IMR-90 (cell line): ENCODE results near the gene OR2K2. TPM values are rescaled to one million over a fixed set of nuclear protein-coding genes. Genes with fewer than 3 reads are reported as not detected.

ENCODE experiments used
- ATAC-seq: fragments of 200-7000 bp; cut with Tn5 transposase; 2 replicates; pipeline ENCODE4 v1.9.1; 2020; ENCODE audit warnings: low read depth, mild to moderate bottlenecking, moderate library complexity
- BruUV-seq: library from RNA; stranded (reverse); fragments of 400-500 nt; replicated peaks from 2 replicates; lab custom pipeline; 2021; lab: Mats Ljungman, UMichigan
- CTCF ChIA-PET: fragments of 300-600 bp; formaldehyde crosslinking; extraction: SDS; loops from one replicate; lab custom pipeline; 2021; ENCODE audit warnings: antibody characterized with exemption; lab: Yijun Ruan, JAX
- POLR2A ChIA-PET: fragments of 300-600 bp; sonication (Branson Sonifier 250); formaldehyde crosslinking; loops from one replicate; lab custom pipeline; 2022; ENCODE audit warnings: antibody characterized with exemption; ENCODE audit not compliant: unreplicated experiment; lab: Charles Lee
- DNase-seq: peaks from one replicate; pipeline ENCODE4 v3.0.0; 2013
- H2AFZ ChIP-seq: replicated peaks from 2 replicates; pipeline ENCODE3; 2013; ENCODE audit warnings: low read length, mild to moderate bottlenecking; ENCODE audit not compliant: poor library complexity
- H2AK5ac ChIP-seq: 2 replicates; pipeline ENCODE4 v1.6.1; 2013; ENCODE audit warnings: low read depth, low read length, inconsistent platforms
- H2AK9ac ChIP-seq: replicated peaks from 2 replicates; pipeline ENCODE3; 2013; ENCODE audit warnings: mild to moderate bottlenecking, low read depth, low read length, moderate library complexity; ENCODE audit not compliant: poor library complexity
- H2BK120ac ChIP-seq: 2 replicates; pipeline ENCODE4 v1.6.1; 2013; ENCODE audit warnings: low read depth, low read length, inconsistent platforms
- H2BK15ac ChIP-seq: 3 replicates; pipeline ENCODE4 v1.6.1; 2013; ENCODE audit warnings: low read depth, low read length, inconsistent platforms
- H2BK20ac ChIP-seq: 2 replicates; pipeline ENCODE4 v1.6.1; 2013; ENCODE audit warnings: low read depth, mild to moderate bottlenecking, inconsistent platforms, low read length, moderate library complexity
- H2BK5ac ChIP-seq: 2 replicates; pipeline ENCODE4 v1.6.1; 2013; ENCODE audit warnings: mild to moderate bottlenecking, low read depth, low read length, inconsistent platforms; ENCODE audit not compliant: poor library complexity, severe bottlenecking
- H3K14ac ChIP-seq: replicated peaks from 2 replicates; pipeline ENCODE4 v1.6.1; 2013; ENCODE audit warnings: low read depth, low read length, inconsistent platforms
- H3K18ac ChIP-seq: 2 replicates; pipeline ENCODE4 v1.6.1; 2013; ENCODE audit warnings: low read depth, low read length, control low read depth
- H3K23ac ChIP-seq: 2 replicates; pipeline ENCODE4 v1.6.1; 2013; ENCODE audit warnings: low read depth, low read length, inconsistent platforms
- H3K27ac ChIP-seq: 2 replicates; pipeline ENCODE4 v1.5.1; 2013; ENCODE audit warnings: mild to moderate bottlenecking, control low read depth, low read length; ENCODE audit not compliant: insufficient read depth
- H3K27me3 ChIP-seq: 2 replicates; pipeline ENCODE4 v1.6.1; 2013; ENCODE audit warnings: low read length; ENCODE audit not compliant: control insufficient read depth, insufficient read depth
- H3K36me3 ChIP-seq: 2 replicates; pipeline ENCODE4 v1.6.1; 2013; ENCODE audit warnings: low read length, mixed read lengths; ENCODE audit not compliant: control insufficient read depth, insufficient read depth
- H3K4ac ChIP-seq: 2 replicates; pipeline ENCODE4 v1.6.1; 2013; ENCODE audit warnings: low read depth, low read length, inconsistent platforms
- H3K4me1 ChIP-seq: 2 replicates; pipeline ENCODE4 v1.6.1; 2013; ENCODE audit warnings: low read length, mixed read lengths; ENCODE audit not compliant: control insufficient read depth, insufficient read depth
- H3K4me2 ChIP-seq: 2 replicates; pipeline ENCODE4 v1.6.1; 2013; ENCODE audit warnings: low read depth, mild to moderate bottlenecking, control low read depth, low read length, moderate library complexity
- H3K4me3 ChIP-seq: 2 replicates; pipeline ENCODE4 v1.5.1; 2013; ENCODE audit warnings: low read depth, mild to moderate bottlenecking, control low read depth, low read length, moderate library complexity; ENCODE audit not compliant: insufficient read depth
- H3K56ac ChIP-seq: 2 replicates; pipeline ENCODE4 v1.6.1; 2013; ENCODE audit warnings: low read length, inconsistent platforms; ENCODE audit not compliant: insufficient read depth; ENCODE audit errors: extremely low read depth
- H3K79me1 ChIP-seq, 2 experiments: 2 replicates each; pipeline ENCODE4 v1.6.1; 2013; ENCODE audit warnings: low read length in 2 of 2, inconsistent platforms in 1 of 2, low read depth in 1 of 2
- H3K9ac ChIP-seq: 2 replicates; pipeline ENCODE4 v1.6.1; 2013; ENCODE audit warnings: low read depth, low read length, control low read depth
- H3K9me1 ChIP-seq: 2 replicates; pipeline ENCODE4 v1.6.1; 2013; ENCODE audit warnings: low read length, inconsistent platforms; ENCODE audit not compliant: insufficient read depth
- H3K9me3 ChIP-seq: 2 replicates; pipeline ENCODE4 v1.6.1; 2013; ENCODE audit warnings: low read length; ENCODE audit not compliant: control insufficient read depth, insufficient read depth
- H4K20me1 ChIP-seq: 2 replicates; pipeline ENCODE4 v1.6.1; 2013; ENCODE audit warnings: low read length, inconsistent platforms; ENCODE audit not compliant: insufficient read depth
- H4K5ac ChIP-seq: 2 replicates; pipeline ENCODE4 v1.6.1; 2013; ENCODE audit warnings: mild to moderate bottlenecking, low read depth, low read length, control low read depth
- H4K8ac ChIP-seq, 2 experiments: 2 replicates each; pipeline ENCODE4 v1.6.1; 2013; ENCODE audit warnings: low read depth in 2 of 2, low read length in 2 of 2, control low read depth in 1 of 2, inconsistent platforms in 1 of 2
- H4K91ac ChIP-seq: 2 replicates; pipeline ENCODE4 v1.6.1; 2013; ENCODE audit warnings: low read depth, low read length, inconsistent platforms; ENCODE audit not compliant: insufficient read depth
- CEBPB ChIP-seq: IDR thresholded peaks from 2 replicates; pipeline ENCODE4 v1.6.1; 2012; ENCODE audit warnings: low read depth, low read length, improper control_type of control experiment
- WGBS, 2 experiments: methylation state at CpG; one replicate each; pipeline versions ENCODE4 v1.1.5 to v1.1.7; 2013; ENCODE audit warnings: missing lambda C conversion rate in 2 of 2; ENCODE audit not compliant: insufficient read length in 1 of 2; ENCODE audit errors: extremely low coverage in 2 of 2; 5-methylcytosine and 5-hydroxymethylcytosine counted together
- dilution Hi-C: fragments of 300-500 bp; cut with HindIII; formaldehyde crosslinking; loops from one replicate; pipeline ENCODE4 v1.14.3; 2018; ENCODE audit warnings: low sequenced_read_pairs; ENCODE audit not compliant: unreplicated experiment
- in situ Hi-C: fragments of 300-500 bp; cut with MboI; formaldehyde crosslinking; loops from 3 replicates; pipeline ENCODE4 v1.14.3; 2019; ENCODE audit warnings: low sequenced_read_pairs, inconsistent platforms, mixed read lengths
- intact Hi-C: fragments of 100-400 bp; cut with micrococcal nuclease; formaldehyde crosslinking; loops from 2 replicates; pipeline ENCODE4 v1.10.0; 2022
- polyA plus RNA-seq, 3 experiments: library from polyadenylated mRNA; depleted of rRNA; stranded (reverse); fragments of >200 nt; gene quantifications; 2 replicates each; pipeline ENCODE4 v1.2.3, GENCODE V29; 2012; ENCODE audit warnings: low replicate concordance in 1 of 3
- total RNA-seq: library from RNA; depleted of rRNA; stranded (reverse); fragments of >200 nt; gene quantifications from 2 replicates; pipeline ENCODE4 v1.2.3, GENCODE V29; 2012
- TF ChIP-seq, protein P1 (sequence below): fragments of 150-350 bp; IDR thresholded peaks from 2 replicates; pipeline ENCODE4 v1.6.1; 2017; ENCODE audit warnings: mild to moderate bottlenecking, antibody characterized with exemption, low read length, low read depth

Gene OR2K2
- total and polyA plus RNA-seq, 2 of the 4 experiments (the other 2 are of a cell fraction) = not detected

DNA sequence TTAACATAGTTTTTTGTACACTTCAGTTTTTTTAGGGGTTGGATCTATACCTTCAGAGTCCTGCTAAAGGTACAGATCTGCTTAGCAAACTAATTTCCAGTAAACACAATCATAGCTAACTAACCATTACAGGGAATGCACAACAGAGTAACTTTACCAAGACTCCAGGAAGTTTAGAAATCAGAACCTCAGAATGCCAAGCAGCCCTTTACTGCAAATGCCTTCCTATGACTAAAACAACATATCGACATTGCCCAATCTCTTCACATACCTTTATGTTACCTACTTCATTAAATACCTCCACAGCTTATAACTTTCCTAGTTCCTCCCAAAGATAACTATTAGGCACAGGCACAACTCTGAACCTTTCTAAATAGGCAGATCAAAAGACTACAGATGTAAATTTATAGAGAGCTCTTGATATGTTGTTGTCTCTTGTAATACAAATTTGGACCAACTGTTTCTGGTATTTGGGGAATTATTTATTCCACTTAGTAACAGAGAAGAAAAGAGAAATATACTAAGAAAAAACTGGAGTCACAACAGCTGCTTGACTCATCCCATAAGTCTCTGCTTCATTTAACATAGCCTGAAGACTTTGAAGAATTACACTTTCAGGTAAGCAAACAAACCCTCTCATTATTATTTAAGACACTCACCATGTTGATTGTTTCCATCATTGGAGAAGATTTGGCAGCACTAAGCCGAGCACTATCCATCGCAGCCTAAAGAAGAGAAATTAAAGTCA, 46.0 kb upstream of the OR2K2 start:
- peak; percentile 67 for ATAC-seq
- Histone ChIP-seq H3K56ac (no peak overlapping the region), H2AK5ac (no peak overlapping the region), H3K27me3 (no peaks in the 10 kb centered on the region), H3K79me1 (peaks cover 5 to 7% of the 10 kb centered on the region in 2 experiments; a peak in 3 of 4 replicates), H3K4me1 (no peaks in the 10 kb centered on the region), H2BK120ac (no peak overlapping the region), H3K36me3 (peaks cover 18% of the 10 kb centered on the region), H2BK5ac (peak overlapping the region; percentile 33), H3K23ac (no peak overlapping the region), H2AK9ac (no peak overlapping the region), H3K9me3 (no peaks in the 10 kb centered on the region), H4K5ac (no peak overlapping the region), H4K8ac (no peak overlapping the region), H3K4me2 (no peak overlapping the region), H2AFZ (no peak overlapping the region), H2BK20ac (no peak overlapping the region), H2BK15ac (no peak overlapping the region), H3K9ac (no peak overlapping the region), H3K4me3 (no peak overlapping the region), H4K20me1 (no peaks in the 10 kb centered on the region), H4K91ac (no peak overlapping the region), H3K27ac (no peak overlapping the region), H3K14ac (no peak overlapping the region), H3K18ac (no peak overlapping the region), H3K4ac (no peak overlapping the region), H3K9me1 (no peaks in the 10 kb centered on the region)
- intact Hi-C loops = no loop called here
- in situ Hi-C loops = no loop called here
- WGBS, 2 experiments = 80% methylated on average over 1 of the region's 3 CpGs; no CpG with 5 or more reads in 1 of the 2 experiments
- dilution Hi-C loops = no loop called here
- TF ChIP-seq CEBPB = peak; percentile 74
- TF ChIP-seq, protein P1, sequence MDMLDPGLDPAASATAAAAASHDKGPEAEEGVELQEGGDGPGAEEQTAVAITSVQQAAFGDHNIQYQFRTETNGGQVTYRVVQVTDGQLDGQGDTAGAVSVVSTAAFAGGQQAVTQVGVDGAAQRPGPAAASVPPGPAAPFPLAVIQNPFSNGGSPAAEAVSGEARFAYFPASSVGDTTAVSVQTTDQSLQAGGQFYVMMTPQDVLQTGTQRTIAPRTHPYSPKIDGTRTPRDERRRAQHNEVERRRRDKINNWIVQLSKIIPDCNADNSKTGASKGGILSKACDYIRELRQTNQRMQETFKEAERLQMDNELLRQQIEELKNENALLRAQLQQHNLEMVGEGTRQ = no peak
- POLR2A ChIA-PET = no interaction called here
- DNase-seq = peak; percentile 22
- CTCF ChIA-PET = no interaction called here
- BruUV-seq = no TSS peak
